HEK293 (cell line): Measurements from ENCODE around the gene CTAGE1.

ENCODE experiments used
- CTCF ChIA-PET: fragments of 350-600 bp; formaldehyde crosslinking; extraction: SDS; loops from one replicate; lab custom pipeline; 2021; ENCODE audit warnings: antibody characterized with exemption; lab: Yijun Ruan, JAX
- POLR2A ChIA-PET: fragments of 300-600 bp; formaldehyde crosslinking; extraction: SDS; loops from one replicate; lab custom pipeline; 2020; ENCODE audit warnings: antibody characterized with exemption, inconsistent platforms; lab: Yijun Ruan, JAX
- H3K27ac ChIP-seq: fragments of 200-500 bp; sonication (Bioruptor generic); 2 replicates; pipeline ENCODE4 v1.5.1; 2014; ENCODE audit warnings: low read depth, low read length, control low read depth, inconsistent platforms; ENCODE audit errors: extremely low read depth
- H3K36me3 ChIP-seq, 2 experiments: fragments of 200-500 bp in 1 of 2; sonication (Bioruptor generic) in 1 of 2; 1 replicate in 1 of 2; 2 replicates in 1 of 2; pipeline ENCODE4 v1.5.1; 2014 to 2017; ENCODE audit warnings: inconsistent platforms in 2 of 2, low read length in 2 of 2; ENCODE audit not compliant: control insufficient read depth in 2 of 2, insufficient read depth in 1 of 2
- H3K4me1 ChIP-seq: fragments of 200-500 bp; sonication (Bioruptor generic); 2 replicates; pipeline ENCODE4 v1.5.1; 2014; ENCODE audit warnings: mild to moderate bottlenecking, low read length, inconsistent platforms; ENCODE audit not compliant: control insufficient read depth, insufficient read depth
- H3K4me3 ChIP-seq: 2 replicates; pipeline ENCODE4 v1.5.1; 2011; ENCODE audit warnings: low read depth, mild to moderate bottlenecking, control low read depth, low read length, moderate library complexity
- H3K9me3 ChIP-seq: fragments of 200-500 bp; sonication (Bioruptor generic); 2 replicates; pipeline ENCODE4 v1.5.1; 2014; ENCODE audit warnings: low read depth, low read length, inconsistent platforms; ENCODE audit not compliant: control insufficient read depth, insufficient read depth
- BCL11B ChIP-seq: fragments of 450-650 bp; formaldehyde crosslinking; IDR thresholded peaks from 2 replicates; pipeline ENCODE4 v1.5.1; 2016; ENCODE audit warnings: low read depth, missing biosample characterization, missing genetic modification characterization
- KLF1 ChIP-seq: fragments of 450-650 bp; formaldehyde crosslinking; IDR thresholded peaks from 2 replicates; pipeline ENCODE4 v1.5.1; 2016; ENCODE audit warnings: missing biosample characterization, missing genetic modification characterization
- KLF9 ChIP-seq: fragments of 450-650 bp; formaldehyde crosslinking; IDR thresholded peaks from 2 replicates; pipeline ENCODE4 v1.5.1; 2016; ENCODE audit warnings: missing biosample characterization, missing genetic modification characterization, low read depth
- PRDM2 ChIP-seq: fragments of 450-650 bp; formaldehyde crosslinking; IDR thresholded peaks from 2 replicates; pipeline ENCODE4 v1.5.1; 2016; ENCODE audit warnings: missing biosample characterization, missing genetic modification characterization, borderline replicate concordance
- SCRT1 ChIP-seq: fragments of 450-650 bp; formaldehyde crosslinking; IDR thresholded peaks from 2 replicates; pipeline ENCODE4 v1.5.1; 2016; ENCODE audit warnings: missing biosample characterization, missing genetic modification characterization, borderline replicate concordance
- ZBTB1 ChIP-seq: fragments of 450-650 bp; formaldehyde crosslinking; IDR thresholded peaks from 2 replicates; pipeline ENCODE4 v1.5.1; 2016; ENCODE audit warnings: missing biosample characterization, missing genetic modification characterization
- ZNF169 ChIP-seq: fragments of 450-650 bp; formaldehyde crosslinking; IDR thresholded peaks from 2 replicates; pipeline ENCODE4 v1.5.1; 2016; ENCODE audit warnings: missing biosample characterization, missing genetic modification characterization
- ZNF184 ChIP-seq: fragments of 450-650 bp; IDR thresholded peaks from 2 replicates; pipeline ENCODE4 v1.5.1; 2018; ENCODE audit warnings: missing biosample characterization, mild to moderate bottlenecking, missing genetic modification characterization
- ZNF19 ChIP-seq: fragments of 450-650 bp; formaldehyde crosslinking; IDR thresholded peaks from 2 replicates; pipeline ENCODE4; 2016; ENCODE audit warnings: missing biosample characterization, missing genetic modification characterization, low read depth
- ZNF274 ChIP-seq, 2 experiments: fragments of 200-500 bp in 1 of 2; fragments of 450-650 bp in 1 of 2; sonication (Bioruptor generic) in 1 of 2; formaldehyde crosslinking in 1 of 2; IDR thresholded peaks; 2 replicates each; pipeline versions ENCODE4 v1.5.1 to v1.6.1; 2014 to 2016; ENCODE audit warnings: borderline replicate concordance in 1 of 2, inconsistent platforms in 1 of 2, low read length in 1 of 2, missing biosample characterization in 1 of 2, missing genetic modification characterization in 1 of 2
- ZNF423 ChIP-seq: fragments of 450-650 bp; formaldehyde crosslinking; IDR thresholded peaks from 2 replicates; pipeline ENCODE4 v1.5.1; 2016; ENCODE audit warnings: missing biosample characterization, missing genetic modification characterization
- ZNF521 ChIP-seq: fragments of 450-650 bp; formaldehyde crosslinking; IDR thresholded peaks from 2 replicates; pipeline ENCODE4 v1.5.1; 2017; ENCODE audit warnings: missing biosample characterization, mild to moderate bottlenecking, missing genetic modification characterization
- ZNF843 ChIP-seq: fragments of 450-650 bp; formaldehyde crosslinking; IDR thresholded peaks from 2 replicates; pipeline ENCODE4 v1.5.1; 2016; ENCODE audit warnings: missing biosample characterization, missing genetic modification characterization
- TF ChIP-seq, protein P1 (sequence below): IDR thresholded peaks from 2 replicates; pipeline ENCODE4 v1.6.1; 2011; ENCODE audit warnings: mild to moderate bottlenecking, low read depth, low read length, borderline replicate concordance
- TF ChIP-seq, protein P2 (sequence below): fragments of 450-650 bp; formaldehyde crosslinking; conservative IDR thresholded peaks from 2 replicates; pipeline ENCODE4 v1.5.1; 2016; ENCODE audit warnings: low read depth, missing biosample characterization, missing genetic modification characterization

CTAGE1 gene

GRCh38 chr18:22463076-22463475, 45.4 kb upstream of the CTAGE1 start:
- Histone ChIP-seq H3K4me1 (peaks cover 11% of the 10 kb centered on the region), H3K36me3 (no peaks in the 10 kb centered on the region), H3K27ac (no peak overlapping the region), H3K9me3 (no peaks in the 10 kb centered on the region), H3K4me3 (no peak overlapping the region)
- ChIA-PET POLR2A (no interaction called here), CTCF (interaction anchor here (0.6 to 0.9 kb wide), 3 partner anchors 9 to 27 kb away, joined by 3 to 6 read pairs (median 3); no protein-coding TSS in a partner anchor)
- TF ChIP-seq, protein P1, sequence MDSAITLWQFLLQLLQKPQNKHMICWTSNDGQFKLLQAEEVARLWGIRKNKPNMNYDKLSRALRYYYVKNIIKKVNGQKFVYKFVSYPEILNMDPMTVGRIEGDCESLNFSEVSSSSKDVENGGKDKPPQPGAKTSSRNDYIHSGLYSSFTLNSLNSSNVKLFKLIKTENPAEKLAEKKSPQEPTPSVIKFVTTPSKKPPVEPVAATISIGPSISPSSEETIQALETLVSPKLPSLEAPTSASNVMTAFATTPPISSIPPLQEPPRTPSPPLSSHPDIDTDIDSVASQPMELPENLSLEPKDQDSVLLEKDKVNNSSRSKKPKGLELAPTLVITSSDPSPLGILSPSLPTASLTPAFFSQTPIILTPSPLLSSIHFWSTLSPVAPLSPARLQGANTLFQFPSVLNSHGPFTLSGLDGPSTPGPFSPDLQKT, result no peak
- TF ChIP-seq, protein P2, sequence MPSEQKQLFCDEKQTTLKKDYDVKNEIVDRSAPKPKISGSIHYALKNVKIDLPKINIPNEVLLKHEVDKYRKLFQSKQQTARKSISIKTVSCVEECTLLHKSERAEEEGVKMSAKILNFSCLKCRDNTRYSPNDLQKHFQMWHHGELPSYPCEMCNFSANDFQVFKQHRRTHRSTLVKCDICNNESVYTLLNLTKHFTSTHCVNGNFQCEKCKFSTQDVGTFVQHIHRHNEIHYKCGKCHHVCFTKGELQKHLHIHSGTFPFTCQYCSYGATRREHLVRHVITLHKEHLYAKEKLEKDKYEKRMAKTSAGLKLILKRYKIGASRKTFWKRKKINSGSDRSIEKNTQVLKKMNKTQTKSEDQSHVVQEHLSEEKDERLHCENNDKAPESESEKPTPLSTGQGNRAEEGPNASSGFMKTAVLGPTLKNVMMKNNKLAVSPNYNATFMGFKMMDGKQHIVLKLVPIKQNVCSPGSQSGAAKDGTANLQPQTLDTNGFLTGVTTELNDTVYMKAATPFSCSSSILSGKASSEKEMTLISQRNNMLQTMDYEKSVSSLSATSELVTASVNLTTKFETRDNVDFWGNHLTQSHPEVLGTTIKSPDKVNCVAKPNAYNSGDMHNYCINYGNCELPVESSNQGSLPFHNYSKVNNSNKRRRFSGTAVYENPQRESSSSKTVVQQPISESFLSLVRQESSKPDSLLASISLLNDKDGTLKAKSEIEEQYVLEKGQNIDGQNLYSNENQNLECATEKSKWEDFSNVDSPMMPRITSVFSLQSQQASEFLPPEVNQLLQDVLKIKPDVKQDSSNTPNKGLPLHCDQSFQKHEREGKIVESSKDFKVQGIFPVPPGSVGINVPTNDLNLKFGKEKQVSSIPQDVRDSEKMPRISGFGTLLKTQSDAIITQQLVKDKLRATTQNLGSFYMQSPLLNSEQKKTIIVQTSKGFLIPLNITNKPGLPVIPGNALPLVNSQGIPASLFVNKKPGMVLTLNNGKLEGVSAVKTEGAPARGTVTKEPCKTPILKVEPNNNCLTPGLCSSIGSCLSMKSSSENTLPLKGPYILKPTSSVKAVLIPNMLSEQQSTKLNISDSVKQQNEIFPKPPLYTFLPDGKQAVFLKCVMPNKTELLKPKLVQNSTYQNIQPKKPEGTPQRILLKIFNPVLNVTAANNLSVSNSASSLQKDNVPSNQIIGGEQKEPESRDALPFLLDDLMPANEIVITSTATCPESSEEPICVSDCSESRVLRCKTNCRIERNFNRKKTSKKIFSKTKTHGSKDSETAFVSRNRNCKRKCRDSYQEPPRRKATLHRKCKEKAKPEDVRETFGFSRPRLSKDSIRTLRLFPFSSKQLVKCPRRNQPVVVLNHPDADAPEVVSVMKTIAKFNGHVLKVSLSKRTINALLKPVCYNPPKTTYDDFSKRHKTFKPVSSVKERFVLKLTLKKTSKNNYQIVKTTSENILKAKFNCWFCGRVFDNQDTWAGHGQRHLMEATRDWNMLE (tag by site-specific recombination), result no peak
- no peak for TF ChIP-seq PRDM2 (tag by site-specific recombination)
- TF ChIP-seq ZNF184 (tag by site-specific recombination), result no peak
- no peak for TF ChIP-seq ZNF274 (IDR thresholded peaks at IDR 0.05; ENCODE audit: low read length)
- TF ChIP-seq ZNF274 (tag by site-specific recombination; IDR thresholded peaks at IDR 0.05; ENCODE audit: borderline replicate concordance), result no peak
- TF ChIP-seq KLF9 (tag by site-specific recombination), result no peak
- TF ChIP-seq ZNF423 (tag by site-specific recombination), result no peak
- TF ChIP-seq BCL11B (tag by site-specific recombination), result no peak
- no peak for TF ChIP-seq KLF1 (tag by site-specific recombination)
- no peak for TF ChIP-seq ZNF19 (tag by site-specific recombination)
- TF ChIP-seq SCRT1 (tag by site-specific recombination), result no peak
- no peak for TF ChIP-seq ZNF843 (tag by site-specific recombination)
- TF ChIP-seq ZBTB1, result no peak
- no peak for TF ChIP-seq ZNF521
- no peak for TF ChIP-seq ZNF169
